H1 (cell line): ENCODE results near the gene BBS5. TPM values are rescaled to one million over a fixed set of nuclear protein-coding genes. Genes with fewer than 3 reads are reported as not detected.

Source experiments
- CTCF ChIA-PET: fragments of 300-600 bp; sonication (Branson Sonifier 250); formaldehyde crosslinking; loops from one replicate; lab custom pipeline; 2021; ENCODE audit not compliant: partially characterized antibody; lab: Charles Lee
- POLR2A ChIA-PET: fragments of 300-600 bp; sonication (Branson Sonifier 250); formaldehyde crosslinking; loops from one replicate; lab custom pipeline; 2021; ENCODE audit warnings: inconsistent platforms; ENCODE audit not compliant: partially characterized antibody; lab: Charles Lee
- DNase-seq, 2 experiments: peaks; one replicate each; pipeline versions ENCODE4 v3.0.0 to v3.0.0-alpha.2; 2010 to 2022; ENCODE audit warnings: low spot score in 2 of 2, low read depth in 1 of 2, mixed read lengths in 1 of 2
- FAIRE-seq: peaks from 2 replicates; lab custom pipeline; 2011; peaks lifted over from hg19 to GRCh38; lab: Jason Lieb, UNC
- H2AFZ ChIP-seq: 2 replicates; pipeline ENCODE4 v1.8.1; 2012; ENCODE audit warnings: low read length, inconsistent platforms
- H2AK5ac ChIP-seq: 2 replicates; pipeline ENCODE4 v1.6.1; 2013; ENCODE audit warnings: low read depth, low read length
- H2BK120ac ChIP-seq: replicated peaks from 2 replicates; pipeline ENCODE3; 2013; ENCODE audit warnings: low read depth, low read length, inconsistent platforms
- H2BK12ac ChIP-seq: 2 replicates; pipeline ENCODE4 v1.6.1; 2013; ENCODE audit warnings: low read depth, low read length
- H2BK15ac ChIP-seq: 2 replicates; pipeline ENCODE4 v1.6.1; 2013; ENCODE audit warnings: low read length
- H2BK20ac ChIP-seq: 2 replicates; pipeline ENCODE4 v1.6.1; 2013; ENCODE audit warnings: low read length
- H2BK5ac ChIP-seq: 2 replicates; pipeline ENCODE4 v1.6.1; 2013; ENCODE audit warnings: low read depth, low read length
- H3K14ac ChIP-seq: 2 replicates; pipeline ENCODE4 v1.6.1; 2013; ENCODE audit warnings: inconsistent platforms; ENCODE audit not compliant: insufficient read length
- H3K18ac ChIP-seq: 2 replicates; pipeline ENCODE4 v1.6.1; 2013; ENCODE audit warnings: low read length; ENCODE audit errors: extremely low read depth
- H3K23ac ChIP-seq: 2 replicates; pipeline ENCODE4 v1.6.1; 2013; ENCODE audit warnings: inconsistent platforms; ENCODE audit not compliant: insufficient read length
- H3K23me2 ChIP-seq: 2 replicates; pipeline ENCODE4 v1.6.1; 2013; ENCODE audit warnings: low read depth, low read length
- H3K27ac ChIP-seq: 2 replicates; pipeline ENCODE4 v1.6.1; 2011; ENCODE audit warnings: low read depth, low read length, inconsistent platforms
- H3K27me3 ChIP-seq, 4 experiments: replicated peaks in 1 of 4; 1 replicate in 1 of 4; 2 replicates in 3 of 4; pipeline versions ENCODE4 v1.6.1 to v1.8.1; 2011 to 2013; ENCODE audit warnings: low read length in 3 of 4, mild to moderate bottlenecking in 3 of 4, inconsistent platforms in 2 of 4, mixed read lengths in 2 of 4, moderate library complexity in 1 of 4; ENCODE audit not compliant: control insufficient read depth in 3 of 4, insufficient read depth in 3 of 4; ENCODE audit errors: extremely low read depth in 1 of 4
- H3K36me3 ChIP-seq, 4 experiments: 2 replicates each; pipeline versions ENCODE4 v1.6.1 to v1.8.1; 2011 to 2013; ENCODE audit warnings: mild to moderate bottlenecking in 4 of 4, low read length in 3 of 4, moderate library complexity in 2 of 4, control low read depth in 1 of 4, inconsistent platforms in 1 of 4; ENCODE audit not compliant: insufficient read depth in 4 of 4, control insufficient read depth in 2 of 4
- H3K4ac ChIP-seq: replicated peaks from 2 replicates; pipeline ENCODE3; 2013; ENCODE audit warnings: low read length, low read depth, mixed read lengths, inconsistent platforms; ENCODE audit not compliant: insufficient read length
- H3K4me1 ChIP-seq, 4 experiments: replicated peaks in 1 of 4; 1 replicate in 1 of 4; 2 replicates in 3 of 4; pipeline versions ENCODE4 v1.6.1 to v1.8.1; 2011 to 2013; ENCODE audit warnings: low read length in 3 of 4, inconsistent platforms in 2 of 4, mixed read lengths in 1 of 4; ENCODE audit not compliant: insufficient read depth in 4 of 4, control insufficient read depth in 3 of 4
- H3K4me2 ChIP-seq, 2 experiments: 2 replicates each; pipeline versions ENCODE4 v1.6.1 to v1.8.1; 2011 to 2013; ENCODE audit warnings: low read depth in 2 of 2, low read length in 2 of 2, control low read depth in 1 of 2, inconsistent platforms in 1 of 2, mild to moderate bottlenecking in 1 of 2; ENCODE audit not compliant: insufficient read depth in 1 of 2
- H3K4me3 ChIP-seq, 4 experiments: fragments of 200-600, 300-600 bp in 1 of 4; sonication (generic), shearing (Covaris generic), sonication (Bioruptor Twin) in 1 of 4; 2 replicates each; pipeline versions ENCODE4 v1.5.1 to v1.8.1; 2011 to 2016; ENCODE audit warnings: low read length in 4 of 4, low read depth in 3 of 4, control low read depth in 2 of 4, inconsistent platforms in 2 of 4, mild to moderate bottlenecking in 2 of 4, mixed read lengths in 1 of 4, moderate library complexity in 1 of 4; ENCODE audit not compliant: insufficient read depth in 2 of 4; ENCODE audit errors: extremely low read depth in 1 of 4
- H3K56ac ChIP-seq: replicated peaks from 2 replicates; pipeline ENCODE3; 2013; ENCODE audit warnings: low read depth, mild to moderate bottlenecking, mixed read lengths, low read length, inconsistent platforms; ENCODE audit not compliant: insufficient read length
- H3K79me1 ChIP-seq: 2 replicates; pipeline ENCODE4 v1.6.1; 2013; ENCODE audit warnings: low read depth, low read length, control low read depth
- H3K79me2 ChIP-seq, 2 experiments: 2 replicates each; pipeline versions ENCODE4 v1.6.1 to v1.8.1; 2012 to 2013; ENCODE audit warnings: low read length in 2 of 2, mild to moderate bottlenecking in 2 of 2, inconsistent platforms in 1 of 2; ENCODE audit not compliant: insufficient read depth in 2 of 2, control insufficient read depth in 1 of 2
- H3K9ac ChIP-seq, 4 experiments: replicated peaks in 1 of 4; 1 replicate in 1 of 4; 2 replicates in 3 of 4; pipeline versions ENCODE4 v1.6.1 to v1.8.1; 2011 to 2013; ENCODE audit warnings: low read depth in 3 of 4, low read length in 3 of 4, control low read depth in 2 of 4, mild to moderate bottlenecking in 2 of 4, moderate library complexity in 2 of 4, inconsistent platforms in 1 of 4; ENCODE audit errors: extremely low read depth in 1 of 4
- H3K9me3 ChIP-seq, 2 experiments: 2 replicates each; pipeline versions ENCODE4 v1.6.1 to v1.8.1; 2012 to 2013; ENCODE audit warnings: mild to moderate bottlenecking in 2 of 2, moderate library complexity in 2 of 2, control low read depth in 1 of 2, inconsistent platforms in 1 of 2, low read depth in 1 of 2, low read length in 1 of 2, mixed read lengths in 1 of 2; ENCODE audit not compliant: insufficient read depth in 2 of 2
- H4K20me1 ChIP-seq, 2 experiments: replicated peaks in 1 of 2; 2 replicates each; pipeline versions ENCODE3 to v1.8.1; 2011 to 2013; ENCODE audit warnings: inconsistent platforms in 2 of 2, low read length in 2 of 2, mild to moderate bottlenecking in 1 of 2; ENCODE audit not compliant: insufficient read depth in 2 of 2, control insufficient read depth in 1 of 2
- H4K5ac ChIP-seq: 2 replicates; pipeline ENCODE4 v1.6.1; 2013; ENCODE audit warnings: low read length, low read depth, mixed read lengths, inconsistent platforms; ENCODE audit not compliant: insufficient read length
- H4K8ac ChIP-seq: 2 replicates; pipeline ENCODE4 v1.8.0; 2013; ENCODE audit warnings: mild to moderate bottlenecking, moderate library complexity, low read length, inconsistent platforms; ENCODE audit not compliant: insufficient read depth; ENCODE audit errors: extremely low read depth
- H4K91ac ChIP-seq: replicated peaks from 2 replicates; pipeline ENCODE3; 2013; ENCODE audit warnings: low read length, mixed read lengths, inconsistent platforms; ENCODE audit not compliant: insufficient read length
- BCL11A ChIP-seq, 2 experiments: IDR thresholded peaks; one replicate each; pipeline ENCODE4 v1.6.1; 2011; ENCODE audit warnings: low read depth in 2 of 2, low read length in 2 of 2, mild to moderate bottlenecking in 2 of 2
- CEBPB ChIP-seq: IDR thresholded peaks from 2 replicates; pipeline ENCODE4 v1.6.1; 2012; ENCODE audit warnings: low read depth, low read length
- CHD1 ChIP-seq: IDR thresholded peaks from 2 replicates; pipeline ENCODE4 v1.6.1; 2012; ENCODE audit warnings: low read depth, low read length, improper control_type of control experiment
- CREB1 ChIP-seq: IDR thresholded peaks from 2 replicates; pipeline ENCODE4 v1.6.1; 2012; ENCODE audit warnings: inconsistent platforms
- CTCF ChIP-seq, 3 experiments: IDR thresholded peaks; 1 replicate in 2 of 3; 2 replicates in 1 of 3; pipeline versions ENCODE4 v1.5.1 to v1.6.1; 2011; ENCODE audit warnings: low read length in 3 of 3, mild to moderate bottlenecking in 3 of 3, inconsistent platforms in 2 of 3, low read depth in 1 of 3, moderate library complexity in 1 of 3; ENCODE audit not compliant: insufficient read depth in 1 of 3; ENCODE audit errors: control extremely low read depth in 1 of 3
- GTF2F1 ChIP-seq: IDR thresholded peaks from 2 replicates; pipeline ENCODE4 v1.6.1; 2012; ENCODE audit warnings: low read depth, low read length, improper control_type of control experiment, borderline replicate concordance
- HDAC2 ChIP-seq, 2 experiments: fragments of 300-600 bp in 1 of 2; sonication (generic) in 1 of 2; IDR thresholded peaks; 2 replicates each; pipeline ENCODE4 v1.6.1; 2011 to 2012; ENCODE audit warnings: low read depth in 2 of 2, low read length in 2 of 2, mild to moderate bottlenecking in 2 of 2, moderate library complexity in 2 of 2, borderline replicate concordance in 1 of 2, inconsistent platforms in 1 of 2
- HDAC6 ChIP-seq: IDR thresholded peaks from one replicate; pipeline ENCODE4 v1.7.1; 2012; ENCODE audit warnings: low read depth, mild to moderate bottlenecking, inconsistent platforms, low read length, moderate library complexity
- KDM4A ChIP-seq: IDR thresholded peaks from one replicate; pipeline ENCODE4 v1.7.1; 2012; ENCODE audit warnings: low read depth, mild to moderate bottlenecking, moderate library complexity, low read length, inconsistent platforms; ENCODE audit not compliant: severe bottlenecking
- POLR2A ChIP-seq, 2 experiments: IDR thresholded peaks; 1 replicate in 1 of 2; 2 replicates in 1 of 2; pipeline ENCODE4 v1.6.1; 2011; ENCODE audit warnings: low read depth in 2 of 2, low read length in 2 of 2, mild to moderate bottlenecking in 2 of 2; ENCODE audit errors: control extremely low read depth in 1 of 2
- POLR2AphosphoS5 ChIP-seq: IDR thresholded peaks from 2 replicates; pipeline ENCODE4 v1.6.1; 2011; ENCODE audit warnings: low read depth, low read length
- POU5F1 ChIP-seq: IDR thresholded peaks from 2 replicates; pipeline ENCODE4 v1.6.1; 2011; ENCODE audit warnings: low read depth, mild to moderate bottlenecking, low read length, moderate library complexity
- SUZ12 ChIP-seq: fragments of 200-600 bp; sonication (generic); IDR thresholded peaks from 2 replicates; pipeline ENCODE4 v1.6.1; 2012; ENCODE audit warnings: mild to moderate bottlenecking, inconsistent platforms, low read length, moderate library complexity, mixed read lengths
- ZNF274 ChIP-seq: IDR thresholded peaks from 2 replicates; pipeline ENCODE4 v1.7.0; 2012; ENCODE audit warnings: low read length, borderline replicate concordance; ENCODE audit errors: extremely low read depth
- polyA plus RNA-seq, 7 experiments: library from polyadenylated mRNA; depleted of rRNA in 3 of 7; stranded (reverse) in 5 of 7; unstranded in 2 of 7; fragments of >200 nt in 5 of 7; fragments of 200-250 nt in 2 of 7; gene quantifications; 1 replicate in 5 of 7; 2 replicates in 1 of 7; 4 replicates in 1 of 7; pipeline versions ENCODE4 v1.2.1 to v1.2.3, GENCODE V29; 2011 to 2013; ENCODE audit warnings: missing spikeins in 2 of 7, mixed read lengths in 2 of 7
- total RNA-seq: library from RNA; stranded (reverse); fragmentation: NEBNext Ultra II Directional; extraction: Animal tissue kit (Norgen Biotek cat#: 25700); gene quantifications from 2 replicates; pipeline ENCODE4 v1.2.1, GENCODE V29; 2021

Gene BBS5
- total and polyA plus RNA-seq, 2 of the 8 experiments (the other 6 are each of a cell fraction or from before 2014, with no cell fraction given), result 0.20 to 0.36 TPM

GRCh38 chr2:169490834-169491233, 11.5 kb downstream of the BBS5 start:
- CTCF ChIA-PET, result interaction anchor here (1.1 kb wide), 1 partner anchor 47 kb away, joined by 3 read pairs; no protein-coding TSS in a partner anchor
- TF ChIP-seq HDAC6, result no peak
- no peak for TF ChIP-seq KDM4A
- no peak for TF ChIP-seq POLR2A (IDR thresholded peaks at IDR 0.05; ENCODE audit: control extremely low read depth in 1 of 2, low read depth in 2 of 2, low read length in 2 of 2)
- no peak for TF ChIP-seq CHD1
- no peak for TF ChIP-seq POU5F1
- no peak for TF ChIP-seq CEBPB
- TF ChIP-seq CREB1, result no peak
- TF ChIP-seq ZNF274, result no peak
- TF ChIP-seq POLR2AphosphoS5, result no peak
- TF ChIP-seq HDAC2 (IDR thresholded peaks at IDR 0.05; ENCODE audit: borderline replicate concordance in 1 of 2, low read depth in 2 of 2, low read length in 2 of 2), result no peak
- TF ChIP-seq CTCF (IDR thresholded peaks at IDR 0.05; ENCODE audit: control extremely low read depth in 1 of 3, insufficient read depth in 1 of 3, low read depth in 1 of 3, low read length in 3 of 3), result no peak
- TF ChIP-seq BCL11A (IDR thresholded peaks at IDR 0.05; ENCODE audit: low read depth in 2 of 2, low read length in 2 of 2), result no peak
- no peak for TF ChIP-seq SUZ12
- TF ChIP-seq GTF2F1, result no peak

More at GRCh38 chr2:169490834-169491233, 11.5 kb downstream of the BBS5 start:
- H3K27me3 ChIP-seq, result no peaks in the 10 kb centered on the region
- H3K56ac ChIP-seq, result no peak overlapping the region
- no peak overlapping the region for H3K18ac ChIP-seq
- H4K91ac ChIP-seq, result no peak overlapping the region
- H4K20me1 ChIP-seq, result no peaks in the 10 kb centered on the region
- no peak overlapping the region for H3K4ac ChIP-seq
- H2AFZ ChIP-seq, result no peak overlapping the region
- H3K4me2 ChIP-seq, result no peak overlapping the region
- H3K23me2 ChIP-seq, result no peaks in the 10 kb centered on the region
- H3K79me1 ChIP-seq, result no peaks in the 10 kb centered on the region
- no peak overlapping the region for H3K9ac ChIP-seq
- H3K36me3 ChIP-seq, result no peaks in the 10 kb centered on the region
- POLR2A ChIA-PET, result no interaction called here
- no peak overlapping the region for H3K14ac ChIP-seq
- H2BK12ac ChIP-seq, result no peak overlapping the region
- no peak overlapping the region for H2BK15ac ChIP-seq
- H2BK20ac ChIP-seq, result no peak overlapping the region
- H3K4me1 ChIP-seq, result no peaks in the 10 kb centered on the region
- H4K8ac ChIP-seq, result no peak overlapping the region
- FAIRE-seq (no peak), DNase-seq (no peak)
- H2BK120ac ChIP-seq, result no peak overlapping the region
- no peak overlapping the region for H2BK5ac ChIP-seq
- peaks cover 2 to 4% of the 10 kb centered on the region in 2 experiments; a peak in 1 of 4 replicates for H3K9me3 ChIP-seq
- H3K23ac ChIP-seq, result no peak overlapping the region
- H4K5ac ChIP-seq, result no peak overlapping the region
- no peaks in the 10 kb centered on the region for H3K79me2 ChIP-seq
- H2AK5ac ChIP-seq, result no peak overlapping the region
- H3K27ac ChIP-seq, result no peak overlapping the region
- H3K4me3 ChIP-seq, result no peak overlapping the region
